ENCODE measurements around the gene TERT. TPM values are rescaled to one million over a fixed set of nuclear protein-coding genes. Genes with fewer than 3 reads are reported as not detected.

Gene TERT
- total RNA-seq, 2 donors from 2014 or later = 7.1 to 9.8 TPM

DNA sequence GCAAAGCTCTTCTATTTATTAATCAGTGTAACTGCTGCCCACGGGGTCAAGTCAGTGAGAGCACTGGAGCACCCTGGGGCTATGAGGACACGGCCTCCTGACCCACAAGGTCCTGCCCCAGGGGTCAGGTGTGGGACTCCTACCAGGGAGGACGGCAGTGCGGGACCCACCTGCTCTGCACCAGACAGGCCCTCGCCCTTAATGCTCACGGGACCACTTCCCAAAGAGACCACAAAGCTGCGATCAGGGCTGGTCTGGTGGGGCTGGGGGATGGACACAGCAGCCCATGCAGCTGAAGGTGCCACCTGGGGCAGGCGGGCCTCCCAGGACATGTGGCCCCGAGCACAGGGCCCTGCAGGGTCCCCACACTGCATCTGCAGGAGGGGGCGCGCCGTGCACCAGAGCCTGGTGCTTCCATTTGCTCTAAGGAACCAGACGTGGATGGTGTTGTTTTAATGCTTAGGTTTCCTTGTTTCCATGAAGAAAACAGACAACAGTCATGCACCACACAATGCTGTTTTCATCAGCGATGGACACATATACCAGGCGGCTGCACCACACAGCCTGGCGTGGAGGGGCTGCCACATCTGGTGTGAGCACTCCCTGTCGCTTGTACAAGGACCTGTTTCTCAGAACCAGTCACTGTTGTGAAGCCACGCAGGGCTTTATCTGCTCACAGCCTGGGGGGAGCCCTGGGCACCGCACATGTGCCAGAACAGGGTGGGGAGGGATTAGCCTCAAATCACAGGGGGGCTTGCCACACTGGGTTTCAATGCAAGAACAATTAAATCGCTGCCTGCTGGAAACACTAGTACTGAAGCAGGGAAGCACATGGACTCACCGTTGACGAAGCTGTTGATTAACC is 27.4 kb upstream of the TERT start:
- no peak overlapping the region for H3K27ac ChIP-seq (ENCODE audit: low read depth, low read length)
- Mint-ChIP-seq H3K4me3 (no peak overlapping the region), H3K27ac (no peak overlapping the region), H3K4me1 (peaks cover under 1% of the 10 kb centered on the region), H3K9me3 (no peaks in the 10 kb centered on the region), H3K36me3 (ENCODE audit: low read depth) (peaks cover 73% of the 10 kb centered on the region), H3K27me3 (ENCODE audit: insufficient read depth) (no peaks in the 10 kb centered on the region)
- H3K4me3 ChIP-seq (ENCODE audit: low read length) = no peak overlapping the region
- no peak overlapping the region for H3K9ac ChIP-seq (ENCODE audit: extremely low read depth, low read length, poor library complexity, severe bottlenecking)
- peak; percentile 35 for DNase-seq
- 95 to 96% methylated on average over 16 to 22 of the region's 22 CpGs for WGBS, 2 experiments (ENCODE audit: insufficient coverage in 1 of 2, insufficient read length in 1 of 2)
- no peaks in the 10 kb centered on the region for H3K4me1 ChIP-seq (ENCODE audit: control insufficient read depth, insufficient read depth, low read length)
- TF ChIP-seq, protein P1, sequence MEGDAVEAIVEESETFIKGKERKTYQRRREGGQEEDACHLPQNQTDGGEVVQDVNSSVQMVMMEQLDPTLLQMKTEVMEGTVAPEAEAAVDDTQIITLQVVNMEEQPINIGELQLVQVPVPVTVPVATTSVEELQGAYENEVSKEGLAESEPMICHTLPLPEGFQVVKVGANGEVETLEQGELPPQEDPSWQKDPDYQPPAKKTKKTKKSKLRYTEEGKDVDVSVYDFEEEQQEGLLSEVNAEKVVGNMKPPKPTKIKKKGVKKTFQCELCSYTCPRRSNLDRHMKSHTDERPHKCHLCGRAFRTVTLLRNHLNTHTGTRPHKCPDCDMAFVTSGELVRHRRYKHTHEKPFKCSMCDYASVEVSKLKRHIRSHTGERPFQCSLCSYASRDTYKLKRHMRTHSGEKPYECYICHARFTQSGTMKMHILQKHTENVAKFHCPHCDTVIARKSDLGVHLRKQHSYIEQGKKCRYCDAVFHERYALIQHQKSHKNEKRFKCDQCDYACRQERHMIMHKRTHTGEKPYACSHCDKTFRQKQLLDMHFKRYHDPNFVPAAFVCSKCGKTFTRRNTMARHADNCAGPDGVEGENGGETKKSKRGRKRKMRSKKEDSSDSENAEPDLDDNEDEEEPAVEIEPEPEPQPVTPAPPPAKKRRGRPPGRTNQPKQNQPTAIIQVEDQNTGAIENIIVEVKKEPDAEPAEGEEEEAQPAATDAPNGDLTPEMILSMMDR (conservative IDR thresholded peaks at IDR 0.05) = no peak
- H3K27me3 ChIP-seq (ENCODE audit: control insufficient read depth, insufficient read depth, low read length, poor library complexity, severe bottlenecking) = no peaks in the 10 kb centered on the region
- peaks cover 18% of the 10 kb centered on the region for H3K9me3 ChIP-seq (ENCODE audit: control insufficient read depth, low read length)
- H3K36me3 ChIP-seq (ENCODE audit: control insufficient read depth, insufficient read depth, low read length) = peaks cover 77% of the 10 kb centered on the region

DNA sequence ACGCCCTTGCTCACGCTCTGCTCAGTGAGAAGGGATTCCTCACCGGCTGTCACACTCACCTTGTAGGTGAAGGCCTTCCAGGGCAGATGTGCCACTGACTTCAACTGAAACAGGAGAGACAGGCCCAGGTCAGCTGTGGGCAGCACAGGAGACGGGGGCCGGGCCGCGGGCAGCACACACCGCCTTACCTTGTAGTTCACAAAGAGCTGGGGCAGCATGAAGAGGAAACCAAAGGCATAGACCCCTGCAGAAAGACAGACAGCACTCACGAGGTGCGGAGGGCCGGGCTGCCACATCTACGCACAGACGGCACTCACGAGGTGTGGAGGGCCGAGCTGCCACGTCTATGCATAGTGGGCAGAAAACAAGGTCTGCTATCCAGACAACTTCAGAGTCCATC is 26.7 kb upstream of the TERT start:
- Mint-ChIP-seq H3K36me3 (ENCODE audit: low read depth) (peaks cover 70% of the 10 kb centered on the region), H3K4me3 (no peak overlapping the region), H3K4me1 (peaks cover 5% of the 10 kb centered on the region), H3K9me3 (no peaks in the 10 kb centered on the region), H3K27me3 (ENCODE audit: insufficient read depth) (no peaks in the 10 kb centered on the region), H3K27ac (peak overlapping the region; percentile 36)
- Histone ChIP-seq H3K4me1 (ENCODE audit: control insufficient read depth, insufficient read depth, low read length) (no peaks in the 10 kb centered on the region), H3K27me3 (ENCODE audit: control insufficient read depth, insufficient read depth, low read length, poor library complexity, severe bottlenecking) (no peaks in the 10 kb centered on the region), H3K36me3 (ENCODE audit: control insufficient read depth, insufficient read depth, low read length) (peaks cover 80% of the 10 kb centered on the region), H3K9me3 (ENCODE audit: control insufficient read depth, low read length) (peaks cover 15% of the 10 kb centered on the region), H3K27ac (ENCODE audit: low read depth, low read length) (no peak overlapping the region), H3K9ac (ENCODE audit: extremely low read depth, low read length, poor library complexity, severe bottlenecking) (no peak overlapping the region), H3K4me3 (ENCODE audit: low read length) (no peak overlapping the region)
- TF ChIP-seq, protein P1 (conservative IDR thresholded peaks at IDR 0.05) = no peak
- WGBS, 2 experiments (ENCODE audit: insufficient coverage in 1 of 2, insufficient read length in 1 of 2) = 95 to 97% methylated on average over 11 to 16 of the region's 16 CpGs
- peak; percentile 31 for DNase-seq

DNA sequence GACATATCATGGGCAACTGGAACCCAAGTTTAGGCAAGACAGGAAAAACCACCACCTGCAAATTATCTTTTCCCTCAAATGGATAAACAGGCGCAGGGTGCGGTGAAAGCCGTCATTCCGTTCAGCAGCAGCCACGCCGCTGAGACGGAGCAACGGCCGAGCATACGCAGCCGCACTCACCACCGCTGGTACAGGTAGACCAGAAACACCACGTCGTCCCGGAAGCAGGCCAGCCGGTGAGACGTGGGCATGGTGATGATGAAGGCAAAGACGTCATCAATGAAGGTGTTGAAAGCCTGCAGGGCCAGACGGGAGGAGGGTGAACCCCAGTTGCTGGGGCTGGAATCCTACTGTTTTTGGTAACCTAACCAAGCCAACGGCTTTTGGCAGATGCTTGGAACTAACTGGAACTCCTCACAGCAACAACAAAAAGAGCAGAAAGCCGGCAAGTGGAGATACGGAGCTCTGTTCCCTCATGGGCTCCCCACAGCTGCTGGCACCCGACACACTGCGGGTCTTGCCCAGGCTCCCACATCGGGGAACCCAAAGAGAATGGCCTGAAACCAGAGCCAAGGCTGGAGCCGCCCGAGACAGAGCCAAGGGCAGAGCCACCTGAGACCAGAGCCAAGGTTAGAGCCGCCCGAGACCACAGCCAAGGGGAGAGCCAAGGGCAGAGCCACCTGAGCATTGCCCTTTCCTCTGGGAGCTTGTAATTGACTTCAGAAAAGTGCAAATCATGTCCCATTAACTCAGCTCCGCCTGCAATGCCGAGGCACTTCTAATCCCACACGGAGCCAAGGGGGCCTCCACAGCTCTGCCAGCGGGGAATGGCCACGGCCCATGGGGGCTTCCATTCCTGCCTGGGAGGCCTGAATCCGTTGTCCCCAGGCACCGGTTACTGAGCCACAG is 25.8 kb upstream of the TERT start:
- DNase-seq = peak; percentile 42
- H3K36me3 ChIP-seq (ENCODE audit: control insufficient read depth, insufficient read depth, low read length) = peaks cover 73% of the 10 kb centered on the region
- H3K36me3 Mint-ChIP-seq (ENCODE audit: low read depth) = peaks cover 61% of the 10 kb centered on the region
- no peak overlapping the region for H3K27ac ChIP-seq (ENCODE audit: low read depth, low read length)
- H3K9ac ChIP-seq (ENCODE audit: extremely low read depth, low read length, poor library complexity, severe bottlenecking) = no peak overlapping the region
- H3K9me3 Mint-ChIP-seq = no peaks in the 10 kb centered on the region
- H3K27ac Mint-ChIP-seq = peak overlapping the region; percentile 36
- H3K4me1 ChIP-seq (ENCODE audit: control insufficient read depth, insufficient read depth, low read length) = peaks cover 4% of the 10 kb centered on the region
- TF ChIP-seq, protein P1 (conservative IDR thresholded peaks at IDR 0.05) = no peak
- no peaks in the 10 kb centered on the region for H3K27me3 ChIP-seq (ENCODE audit: control insufficient read depth, insufficient read depth, low read length, poor library complexity, severe bottlenecking)
- no peak overlapping the region for H3K4me3 Mint-ChIP-seq
- H3K4me3 ChIP-seq (ENCODE audit: low read length) = no peak overlapping the region
- peaks cover 6% of the 10 kb centered on the region for H3K9me3 ChIP-seq (ENCODE audit: control insufficient read depth, low read length)
- no peaks in the 10 kb centered on the region for H3K27me3 Mint-ChIP-seq (ENCODE audit: insufficient read depth)
- H3K4me1 Mint-ChIP-seq = peaks cover 12% of the 10 kb centered on the region
- WGBS, 2 experiments (ENCODE audit: insufficient coverage in 1 of 2, insufficient read length in 1 of 2) = 90 to 93% methylated on average over 31 to 36 of the region's 36 CpGs
